Neural cell (in vitro differentiated cells): ENCODE results near the gene ZNF787. TPM values are rescaled to one million over a fixed set of nuclear protein-coding genes. Genes with fewer than 3 reads are reported as not detected.

Experiments used
- H2AFZ ChIP-seq: fragments of 200-600, 300-800 bp; sonication (generic), shearing (Covaris generic); 2 replicates; pipeline ENCODE4 v1.6.0; 2014; ENCODE audit warnings: low read depth, mild to moderate bottlenecking, antibody characterized with exemption, low read length, moderate library complexity
- H3F3A ChIP-seq: fragments of 200-600 bp; shearing (Covaris generic); 2 replicates; pipeline ENCODE4 v1.6.1; 2016; ENCODE audit warnings: mild to moderate bottlenecking, moderate library complexity, mixed read lengths, antibody characterized with exemption, low read length; ENCODE audit not compliant: insufficient read depth, poor library complexity, severe bottlenecking
- H3K27ac ChIP-seq: fragments of 200-600, 300-800 bp; sonication (generic), shearing (Covaris generic); 2 replicates; pipeline ENCODE4 v1.5.1; 2014; ENCODE audit warnings: mild to moderate bottlenecking, low read length, moderate library complexity
- H3K27me3 ChIP-seq: fragments of 300-800, 200-600 bp; sonication (generic), shearing (Covaris generic); 2 replicates; pipeline ENCODE4 v1.6.0; 2014; ENCODE audit warnings: mild to moderate bottlenecking, low read depth, low read length, moderate library complexity; ENCODE audit not compliant: insufficient read depth
- H3K36me3 ChIP-seq: fragments of 300-800, 200-600 bp; sonication (generic), shearing (Covaris generic); 2 replicates; pipeline ENCODE4 v1.5.1; 2014; ENCODE audit warnings: mild to moderate bottlenecking, antibody characterized with exemption, low read length, moderate library complexity; ENCODE audit not compliant: insufficient read depth
- H3K4me2 ChIP-seq: fragments of 300-800, 200-600 bp; sonication (generic), shearing (Covaris generic); 2 replicates; pipeline ENCODE4 v1.6.0; 2014; ENCODE audit warnings: mild to moderate bottlenecking, low read length
- H3K4me3 ChIP-seq: fragments of 300-800, 200-600 bp; sonication (generic), shearing (Covaris generic); 2 replicates; pipeline ENCODE4 v1.5.1; 2014; ENCODE audit warnings: mild to moderate bottlenecking, low read length, moderate library complexity
- H3K79me2 ChIP-seq: fragments of 200-600 bp; shearing (Covaris generic); replicated peaks from 2 replicates; pipeline ENCODE4 v1.6.0; 2014; ENCODE audit warnings: mild to moderate bottlenecking, low read length, moderate library complexity; ENCODE audit not compliant: insufficient read depth
- H3K9ac ChIP-seq: fragments of 300-800, 200-600 bp; sonication (generic), shearing (Covaris generic); 2 replicates; pipeline ENCODE4 v1.6.1; 2016; ENCODE audit warnings: mild to moderate bottlenecking, low read length, mixed read lengths
- H3K9me2 ChIP-seq: fragments of 200-600 bp; shearing (Covaris generic); 2 replicates; pipeline ENCODE4 v1.6.1; 2016; ENCODE audit warnings: mild to moderate bottlenecking, low read length, mixed read lengths; ENCODE audit not compliant: insufficient read depth
- H3K9me3 ChIP-seq: fragments of 200-600, 300-800 bp; sonication (generic), shearing (Covaris generic); 2 replicates; pipeline ENCODE4 v1.6.1; 2016; ENCODE audit warnings: mild to moderate bottlenecking, mixed run types, low read length, moderate library complexity, mixed read lengths
- H4K20me1 ChIP-seq: fragments of 200-600 bp; shearing (Covaris generic); 2 replicates; pipeline ENCODE4 v1.6.1; 2016; ENCODE audit warnings: mild to moderate bottlenecking, mixed run types; ENCODE audit not compliant: insufficient read depth
- CTCF ChIP-seq: fragments of 450-650 bp; IDR thresholded peaks from 2 replicates; pipeline ENCODE4 v1.5.1; 2014; ENCODE audit warnings: antibody characterized with exemption, mild to moderate bottlenecking, moderate library complexity; ENCODE audit not compliant: poor library complexity, severe bottlenecking
- EP300 ChIP-seq: fragments of 450-650 bp; conservative IDR thresholded peaks from 2 replicates; pipeline ENCODE4 v1.6.1; 2014; ENCODE audit warnings: antibody characterized with exemption, mild to moderate bottlenecking, moderate library complexity; ENCODE audit not compliant: poor library complexity, severe bottlenecking
- EZH2 ChIP-seq: fragments of 200-600, 300-800 bp; shearing (Covaris generic), sonication (generic); IDR thresholded peaks from 2 replicates; pipeline ENCODE4 v1.6.1; 2014; ENCODE audit warnings: antibody characterized with exemption, low read length, borderline replicate concordance, mild to moderate bottlenecking; ENCODE audit not compliant: insufficient read depth, poor library complexity, severe bottlenecking
- MXI1 ChIP-seq: fragments of 450-650 bp; conservative IDR thresholded peaks from 2 replicates; pipeline ENCODE4 v1.6.1; 2014; ENCODE audit warnings: antibody characterized with exemption, mild to moderate bottlenecking; ENCODE audit not compliant: poor library complexity, severe bottlenecking
- RAD21 ChIP-seq: fragments of 450-650 bp; conservative IDR thresholded peaks from 2 replicates; pipeline ENCODE4 v1.6.1; 2014; ENCODE audit warnings: antibody characterized with exemption, mild to moderate bottlenecking, moderate library complexity
- REST ChIP-seq: IDR thresholded peaks from 2 replicates; pipeline ENCODE4 v1.6.1; 2012; ENCODE audit warnings: borderline replicate concordance
- SMC3 ChIP-seq: fragments of 450-650 bp; conservative IDR thresholded peaks from 2 replicates; pipeline ENCODE4 v1.6.1; 2014; ENCODE audit warnings: antibody characterized with exemption, mild to moderate bottlenecking, moderate library complexity; ENCODE audit not compliant: poor library complexity
- TAF1 ChIP-seq: IDR thresholded peaks from 2 replicates; pipeline ENCODE4 v1.6.1; 2012; ENCODE audit warnings: low read depth
- polyA plus RNA-seq: library from polyadenylated mRNA; depleted of rRNA; stranded (reverse); fragments of >200 nt; gene quantifications from 2 replicates; pipeline ENCODE4 v1.2.3, GENCODE V29; 2014

Gene ZNF787
- polyA plus RNA-seq, 1 donor from 2014 or later: 11.4 TPM

- H4K20me1 ChIP-seq: no peaks in the 10 kb centered on the region
These were observed 17.0 kb upstream of the ZNF787 start for GRCh38 chr19:56138069-56138468.

GRCh38 chr19:56137405-56137804 is 16.3 kb upstream of the ZNF787 start:
- Histone ChIP-seq H3K9me3 (no peaks in the 10 kb centered on the region), H3K9ac (no peak overlapping the region), H3K36me3 (no peaks in the 10 kb centered on the region), H3F3A (no peaks in the 10 kb centered on the region), H3K27ac (no peak overlapping the region), H3K79me2 (peaks cover 8% of the 10 kb centered on the region), H2AFZ (no peak overlapping the region), H3K9me2 (no peaks in the 10 kb centered on the region), H4K20me1 (no peaks in the 10 kb centered on the region), H3K27me3 (no peaks in the 10 kb centered on the region), H3K4me3 (no peak overlapping the region), H3K4me2 (no peak overlapping the region)
- TF ChIP-seq MXI1: no peak
- TF ChIP-seq CTCF: no peak
- no peak for TF ChIP-seq EZH2
- no peak for TF ChIP-seq RAD21
- TF ChIP-seq SMC3: no peak
- no peak for TF ChIP-seq TAF1
- TF ChIP-seq REST: no peak
- TF ChIP-seq EP300: no peak

More at GRCh38 chr19:56138069-56138468, 17.0 kb upstream of the ZNF787 start:
- H3K27ac ChIP-seq: no peak overlapping the region
- no peak overlapping the region for H3K4me3 ChIP-seq
- no peak overlapping the region for H3K9ac ChIP-seq
- no peak overlapping the region for H3K4me2 ChIP-seq
- H3K36me3 ChIP-seq: no peaks in the 10 kb centered on the region
- no peaks in the 10 kb centered on the region for H3K9me2 ChIP-seq
- no peaks in the 10 kb centered on the region for H3F3A ChIP-seq
- H3K9me3 ChIP-seq: no peaks in the 10 kb centered on the region
- H3K79me2 ChIP-seq: peaks cover 14% of the 10 kb centered on the region
- no peak overlapping the region for H2AFZ ChIP-seq
- no peaks in the 10 kb centered on the region for H3K27me3 ChIP-seq
- no peak for TF ChIP-seq CTCF
